ENCODE measurements around the gene MAP3K2. TPM values are rescaled to one million over a fixed set of nuclear protein-coding genes. Genes with fewer than 3 reads are reported as not detected.
A peak's percentile ranks its signal among the peaks of the same experiment; 100 is the strongest.

The MAP3K2 gene
- total RNA-seq, 1 donor from 2014 or later = 49.2 TPM

DNA sequence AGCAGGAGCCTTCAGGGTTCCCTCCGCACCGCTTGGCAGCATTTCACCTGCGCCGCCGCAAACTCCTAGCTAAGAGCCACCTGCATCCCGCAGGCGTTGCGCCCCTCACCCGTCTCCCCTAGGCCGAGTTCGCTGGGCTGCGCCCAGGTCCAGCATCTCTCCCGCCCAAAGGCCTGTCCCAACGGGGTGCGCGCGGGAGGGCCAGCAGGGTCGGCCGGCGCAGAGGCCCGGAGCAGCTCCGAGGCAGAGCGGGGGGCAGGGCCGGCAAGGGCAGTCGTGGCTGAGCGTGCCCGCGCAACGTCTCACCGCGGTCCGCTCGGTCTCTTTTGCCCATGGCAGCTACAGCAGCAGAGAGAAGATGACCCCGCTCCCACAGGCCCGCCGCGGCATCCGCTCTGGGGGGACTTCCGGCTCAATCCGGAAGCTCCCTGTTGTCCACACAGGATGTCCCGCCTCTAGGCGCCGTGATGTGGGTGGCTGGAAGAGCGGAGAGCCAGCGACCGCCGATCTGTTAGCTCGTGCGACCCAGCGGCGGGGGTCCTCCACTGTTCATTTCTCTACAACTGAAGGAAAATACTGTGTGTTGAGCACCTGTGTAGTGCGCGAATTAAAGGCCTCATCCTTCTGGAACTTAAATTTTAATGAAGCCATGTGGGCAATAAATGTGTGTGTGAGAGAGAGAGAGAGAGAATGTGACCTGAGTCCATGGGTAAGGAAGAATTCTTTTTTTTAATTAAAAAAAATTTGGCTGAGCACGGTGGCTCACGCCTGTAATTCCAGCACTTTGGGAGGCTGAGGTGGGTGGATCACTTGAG is 93.8 kb downstream of the MAP3K2 start, which contains the start of gene ERCC3:
Gene ERCC3, minus strand, starts transcription at position 397 of the 815 bp plus-strand sequence. Its CDS starts 63 bp downstream, at position 334.
- DNase-seq (ENCODE audit: low read depth) = peak; percentile 64

DNA sequence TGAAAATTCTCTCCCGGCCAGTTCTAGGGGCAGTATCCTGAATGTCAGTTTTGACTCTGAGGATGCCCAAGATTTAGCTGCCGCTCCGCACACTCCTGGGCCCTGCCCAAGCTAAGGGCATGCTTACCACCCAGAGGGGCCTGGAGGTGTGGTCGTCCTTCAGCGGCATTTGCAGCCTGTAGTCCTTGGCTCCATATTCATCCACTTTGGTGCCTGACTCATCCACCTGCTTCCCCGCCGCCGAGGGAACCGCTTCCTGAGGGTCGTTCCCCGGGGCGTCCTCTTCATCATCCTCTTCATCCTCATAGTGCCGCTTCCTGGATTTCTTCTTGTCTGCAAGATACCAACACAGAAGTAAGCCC is 94.4 kb downstream of the MAP3K2 start:
- DNase-seq (ENCODE audit: low read depth) = peak; percentile 3

DNA sequence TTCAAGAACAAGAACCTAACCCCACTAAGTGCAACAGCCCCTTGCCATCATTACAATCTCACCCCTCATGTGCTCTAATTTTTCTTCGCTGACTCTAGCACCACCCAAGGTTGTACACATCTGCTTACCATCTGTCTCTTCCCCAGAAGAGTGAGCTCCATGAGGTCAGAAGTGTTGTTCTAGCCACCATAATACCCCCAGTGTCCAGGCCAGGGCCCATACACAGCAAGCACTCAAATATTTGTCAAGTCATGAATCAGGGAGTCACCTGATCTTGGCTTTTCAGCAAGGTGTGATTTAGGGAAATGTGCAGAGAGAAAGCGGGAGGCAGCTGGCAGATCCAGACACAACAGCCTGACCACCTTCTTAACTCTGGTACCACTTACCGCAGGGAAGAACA is 99.5 kb downstream of the MAP3K2 start:
- DNase-seq (ENCODE audit: low read depth) = no peak

DNA sequence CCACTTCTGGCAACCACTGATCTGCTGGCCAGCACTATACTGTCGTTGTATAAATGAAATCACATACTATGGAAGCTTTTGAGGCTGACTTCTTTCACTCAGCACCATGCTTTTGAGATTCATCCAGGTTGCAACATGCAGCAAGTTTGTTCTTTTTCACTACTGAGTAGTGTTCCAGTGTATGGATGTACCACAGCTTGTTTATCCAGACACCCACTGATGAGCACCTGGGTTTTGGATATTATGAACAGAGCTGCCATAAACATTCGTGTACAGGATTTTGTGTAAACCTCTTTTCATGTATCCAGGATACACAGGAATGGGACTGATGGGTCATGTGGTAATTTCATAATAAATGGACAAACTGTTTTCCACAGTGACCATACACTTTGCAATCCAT is 104.5 kb downstream of the MAP3K2 start:
- no peak for DNase-seq (ENCODE audit: low read depth)

DNA sequence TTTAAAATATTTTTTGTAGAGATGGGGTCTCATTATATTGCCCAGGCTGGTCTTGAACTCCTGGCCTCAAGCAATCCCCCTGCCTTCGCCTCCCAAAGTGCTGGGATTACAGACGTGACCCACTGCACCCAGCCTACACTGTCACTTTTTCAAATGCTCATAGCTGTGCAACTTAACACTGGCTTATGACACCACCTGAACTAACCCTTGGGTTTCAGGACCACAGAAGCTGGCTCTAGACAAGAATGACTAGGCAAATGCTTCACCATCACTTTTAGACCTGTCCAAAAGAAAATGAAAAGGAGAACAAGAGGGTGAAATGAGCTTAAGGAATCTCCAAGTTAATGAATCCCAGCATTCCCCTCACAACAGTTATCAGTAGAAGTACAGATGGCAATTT is 107.1 kb downstream of the MAP3K2 start:
- DNase-seq (ENCODE audit: low read depth) = no peak

DNA sequence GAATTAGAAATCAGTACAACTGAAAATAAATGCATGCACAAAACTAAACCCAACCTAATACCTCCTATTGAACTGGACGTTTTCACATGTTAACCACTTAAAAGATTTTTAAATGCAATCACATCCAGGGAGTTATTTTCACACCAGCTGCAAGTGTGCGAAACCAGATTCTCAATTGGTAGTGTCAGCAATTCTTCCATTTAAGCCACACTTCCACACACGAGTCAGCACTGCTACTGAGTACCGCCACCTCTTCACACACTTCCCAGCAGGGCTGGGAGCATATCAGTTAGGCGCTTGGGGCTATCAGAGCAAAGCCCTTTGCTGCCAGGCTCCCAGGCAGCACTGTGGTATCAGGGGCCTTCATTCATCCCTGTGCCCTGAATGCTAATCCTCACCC is 108.0 kb downstream of the MAP3K2 start:
- DNase-seq (ENCODE audit: low read depth) = no peak

DNA sequence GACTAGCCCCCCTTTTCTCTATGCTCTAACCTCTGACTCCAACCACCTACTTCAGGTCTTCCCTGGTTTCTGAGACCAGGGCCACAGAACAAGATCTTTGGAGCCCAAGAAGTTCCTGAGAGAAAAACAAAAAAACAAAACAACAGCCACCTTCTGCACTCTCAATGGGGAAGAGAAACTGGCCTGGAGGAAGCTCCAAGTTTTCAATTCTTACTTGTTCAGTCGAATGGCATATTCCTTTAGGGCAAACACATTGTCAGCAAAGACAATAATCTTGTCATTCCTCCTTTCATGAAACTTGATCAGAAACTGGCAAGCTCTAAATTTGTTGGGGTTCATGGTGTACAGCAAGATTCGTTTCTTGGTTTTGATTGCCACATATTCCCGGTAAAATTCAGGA is 108.8 kb downstream of the MAP3K2 start:
- DNase-seq (ENCODE audit: low read depth) = no peak

DNA sequence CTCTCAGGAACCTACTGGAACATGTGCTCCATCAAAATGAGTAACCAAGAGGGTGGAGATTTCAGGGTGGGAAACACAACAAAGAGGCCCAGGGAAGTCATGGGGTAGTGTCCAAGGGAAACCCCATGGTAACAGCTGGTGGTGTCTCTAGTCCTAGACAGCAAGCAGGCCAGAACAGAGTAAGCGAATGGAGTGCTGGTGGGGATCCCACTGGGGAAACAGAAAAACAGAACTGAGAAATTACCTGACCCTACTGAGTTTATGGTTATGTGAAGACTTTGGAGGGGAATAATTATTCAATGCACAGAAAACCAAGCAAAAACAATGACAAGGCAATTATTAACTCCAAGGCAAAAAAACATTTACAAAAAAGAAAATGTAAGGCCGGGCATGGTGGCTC is 110.7 kb downstream of the MAP3K2 start:
- no peak for DNase-seq (ENCODE audit: low read depth)

DNA sequence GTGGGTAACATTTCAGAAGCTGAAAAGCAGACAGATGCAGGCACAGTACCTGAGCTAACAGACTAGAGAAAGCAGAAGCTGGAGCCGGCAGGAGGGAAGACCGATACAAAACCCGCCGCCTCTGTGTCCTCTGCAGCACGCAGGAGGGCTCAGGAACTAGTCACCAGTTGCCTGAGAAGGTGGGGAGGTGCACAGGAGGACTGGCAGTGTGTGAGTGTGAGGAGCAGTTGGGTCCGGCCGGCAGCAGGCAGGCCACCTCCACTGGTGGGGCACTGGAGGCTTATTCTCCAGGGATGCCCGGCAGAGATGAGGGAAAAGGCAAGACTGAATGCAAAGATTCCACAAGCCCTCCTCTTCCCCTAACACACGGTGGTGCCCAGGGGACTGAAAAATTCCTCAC is 112.0 kb downstream of the MAP3K2 start:
- DNase-seq (ENCODE audit: low read depth) = no peak

DNA sequence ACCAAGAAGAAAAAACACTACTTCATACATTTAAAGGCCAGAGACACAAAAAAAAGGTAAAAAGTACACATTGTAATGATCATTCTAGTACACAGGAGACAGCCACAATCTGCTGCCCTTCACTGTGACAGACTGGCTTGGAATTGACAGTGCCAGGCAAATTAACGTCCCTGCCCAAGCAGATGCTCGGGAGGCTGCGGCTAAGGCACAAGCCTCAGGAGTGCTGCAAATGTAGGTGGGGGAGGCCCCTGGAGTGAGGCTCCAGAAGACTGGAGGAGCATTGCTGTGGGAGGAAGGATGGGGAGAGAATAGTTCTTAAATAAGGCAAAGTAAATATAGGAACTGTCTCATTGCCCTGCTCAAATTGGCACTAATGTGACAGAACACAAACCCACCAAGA is 112.4 kb downstream of the MAP3K2 start:
- no peak for DNase-seq (ENCODE audit: low read depth)

DNA sequence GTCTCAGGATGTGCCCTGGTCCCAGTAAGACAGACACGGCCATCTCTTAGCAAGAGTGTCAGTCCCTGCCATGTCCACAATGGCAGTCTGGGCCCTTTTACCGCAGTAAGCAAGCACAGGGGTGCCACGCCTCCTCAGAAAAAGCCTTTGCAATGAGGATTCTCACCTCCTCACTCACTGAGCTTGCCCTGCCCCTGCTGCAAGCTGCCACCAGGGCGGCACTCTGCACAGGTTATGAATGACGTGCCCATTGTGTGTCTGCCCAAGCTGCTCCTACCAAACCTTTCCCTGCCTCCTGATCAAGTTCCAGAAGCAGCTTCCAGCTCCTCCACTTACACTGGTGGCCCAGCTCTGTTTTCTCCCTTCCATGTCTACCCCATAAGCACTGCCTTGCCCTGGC is 117.1 kb downstream of the MAP3K2 start:
- no peak for DNase-seq (ENCODE audit: low read depth)

DNA sequence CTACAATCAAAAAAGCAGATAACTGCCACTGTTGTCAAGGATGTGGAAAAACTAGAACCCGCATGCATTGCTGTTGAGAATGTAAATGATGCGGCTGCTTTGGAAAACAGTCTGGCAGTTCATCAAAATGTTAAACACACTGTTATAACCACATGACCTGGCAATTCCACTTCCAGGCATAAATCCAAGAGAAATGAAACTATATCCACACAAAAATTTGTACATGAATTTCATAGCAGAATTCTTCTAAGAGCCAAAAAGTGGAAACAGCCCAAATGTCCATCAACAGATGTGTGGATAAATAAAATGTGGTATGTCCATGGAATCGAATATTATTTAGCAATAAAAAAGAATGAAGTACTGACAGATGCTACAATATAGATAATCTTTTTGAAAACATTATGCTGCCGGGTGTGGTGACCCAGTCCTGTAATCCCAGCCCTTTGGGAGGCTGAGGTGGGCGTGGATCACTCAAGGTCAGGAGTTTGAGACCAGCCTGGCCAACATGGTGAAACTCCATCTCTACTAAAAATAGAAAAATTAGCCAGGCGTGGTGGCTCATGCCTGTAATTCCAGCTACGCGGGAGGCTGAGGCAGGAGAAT is 125.9 kb downstream of the MAP3K2 start:
- no peak for DNase-seq (ENCODE audit: low read depth)

DNA sequence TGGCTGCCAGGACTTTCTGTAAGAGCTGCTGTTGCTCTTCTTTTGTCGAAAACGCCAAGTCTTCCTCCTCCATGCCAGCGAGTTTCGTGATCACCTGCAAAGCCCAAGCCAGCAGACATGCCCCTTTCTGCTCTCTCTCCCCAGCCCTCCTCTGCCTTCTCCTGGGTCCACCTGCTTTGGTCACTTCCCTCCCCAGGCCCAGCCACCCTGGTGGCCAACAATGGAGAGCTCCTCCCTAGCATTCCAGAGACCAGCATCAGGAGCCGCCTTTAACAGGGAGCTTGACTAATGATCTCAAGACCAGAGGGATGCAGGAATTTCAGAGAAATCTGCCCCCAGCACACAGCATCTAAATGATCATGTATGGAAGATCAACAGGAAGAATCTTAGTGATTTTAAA is 128.4 kb downstream of the MAP3K2 start:
- DNase-seq (ENCODE audit: low read depth) = no peak

DNA sequence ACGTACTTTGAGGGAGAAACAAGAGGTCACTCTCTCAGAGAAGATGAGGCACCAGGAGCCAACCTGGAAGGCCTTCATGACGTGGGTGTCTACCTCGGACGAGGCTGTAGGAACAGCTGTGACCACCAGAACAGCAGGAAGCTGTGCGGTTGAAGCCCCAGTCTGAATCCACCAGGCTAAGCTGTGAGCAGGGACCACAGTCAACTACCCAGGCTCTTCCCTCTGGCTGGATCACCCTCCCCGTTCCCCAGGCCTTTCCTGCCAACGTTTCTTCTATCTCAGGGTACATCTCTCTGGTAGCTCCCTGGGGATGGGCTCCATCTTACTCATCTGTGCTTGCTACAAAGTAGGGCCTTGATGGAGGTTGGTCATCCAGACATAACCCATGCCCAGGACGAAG is 130.9 kb downstream of the MAP3K2 start:
- no peak for DNase-seq (ENCODE audit: low read depth)

DNA sequence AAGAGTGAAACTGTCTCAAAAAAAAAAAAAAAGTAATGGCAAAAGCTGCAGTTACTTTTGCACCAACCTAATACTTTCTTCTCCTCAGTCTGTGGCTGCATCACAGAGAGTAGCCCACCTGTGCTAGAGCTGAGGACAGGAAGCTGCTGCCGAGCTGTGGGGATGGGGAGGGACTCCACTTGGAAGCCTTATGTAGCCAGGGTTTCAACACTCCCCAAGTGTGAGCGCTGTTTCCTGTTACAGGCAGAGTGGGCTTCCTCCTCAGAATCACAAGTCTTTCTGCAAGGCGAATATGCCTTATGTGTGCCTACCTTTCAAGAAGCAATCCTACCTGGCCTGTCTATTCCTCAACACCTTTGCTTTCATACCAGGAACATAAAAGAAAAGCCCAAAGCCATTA is 131.4 kb downstream of the MAP3K2 start:
- no peak for DNase-seq (ENCODE audit: low read depth)

DNA sequence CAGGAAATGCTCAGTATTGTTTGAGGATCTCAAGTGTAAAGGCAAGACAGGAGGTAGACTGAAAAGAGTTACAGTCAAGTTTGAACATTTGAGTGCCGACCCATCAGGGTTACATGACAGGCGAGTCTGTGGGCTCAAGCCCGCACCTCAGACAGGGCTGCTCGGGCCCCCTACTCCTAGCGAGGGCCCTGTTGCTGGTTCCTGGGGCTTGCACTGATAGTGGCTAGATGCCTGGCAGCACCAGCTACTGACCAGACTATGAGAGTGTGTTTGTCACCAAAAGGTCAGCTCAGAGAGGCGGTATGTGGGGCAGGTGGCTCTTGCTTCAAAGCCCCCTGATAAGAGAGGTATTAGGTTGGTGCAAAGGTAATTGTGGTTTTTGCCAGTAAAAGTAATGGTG is 132.1 kb downstream of the MAP3K2 start:
- DNase-seq (ENCODE audit: low read depth) = no peak

DNA sequence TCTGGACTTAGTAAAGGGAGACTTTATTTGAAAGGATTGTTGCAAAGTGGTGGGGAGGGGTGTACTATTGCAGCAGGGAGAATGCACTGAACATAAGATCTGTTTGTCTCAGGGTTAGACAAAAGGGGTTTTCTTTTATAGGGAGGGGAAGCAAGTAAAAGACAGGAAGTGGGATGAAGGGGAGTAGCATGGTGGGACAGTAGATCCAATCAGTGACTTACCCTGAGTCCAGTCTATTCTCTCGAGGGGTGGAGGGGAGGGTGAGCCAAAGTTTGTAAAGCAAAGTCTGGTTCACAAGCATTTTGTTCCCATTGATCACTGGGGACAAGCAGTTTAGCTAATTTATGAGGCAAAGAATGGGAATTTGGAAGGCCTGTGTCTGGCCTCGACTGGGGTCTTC is 132.6 kb downstream of the MAP3K2 start:
- no peak for DNase-seq (ENCODE audit: low read depth)

DNA sequence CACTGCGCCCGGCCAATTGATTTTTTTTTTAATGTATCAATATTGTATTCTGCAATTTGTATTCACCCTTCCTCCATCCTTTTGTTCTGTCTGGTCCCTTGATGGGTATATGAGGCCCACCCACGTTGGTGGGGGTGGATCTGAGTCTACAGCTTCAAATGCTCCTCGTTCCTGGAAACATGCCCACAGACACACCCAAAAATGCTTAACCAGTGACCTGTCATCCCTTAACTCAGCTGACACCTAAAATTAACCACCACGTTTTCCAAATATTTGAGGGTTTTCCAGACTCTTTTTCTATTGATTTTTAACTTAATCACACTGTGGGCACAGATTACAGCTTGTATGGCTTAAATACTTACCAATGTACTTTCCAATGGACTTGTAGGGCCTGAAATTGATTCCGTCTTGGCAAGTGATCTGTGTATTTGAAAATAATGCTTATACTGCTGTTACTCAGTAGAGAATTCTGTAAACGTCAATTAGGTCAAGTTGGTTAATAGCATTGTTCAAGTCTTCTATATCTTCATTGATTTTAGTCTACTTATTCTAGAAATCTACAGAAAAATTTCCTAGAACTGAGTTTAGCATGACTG is 133.3 kb downstream of the MAP3K2 start:
- DNase-seq (ENCODE audit: low read depth) = peak; percentile 44

Other genes with a start within 250 kb of the MAP3K2 start
- gene CYP27C1, start 167.7 kb downstream of the MAP3K2 start, total RNA-seq = 1.5 and 1.7 TPM in 2 replicates
- gene ERCC3, start 93.8 kb downstream of the MAP3K2 start, total RNA-seq = 29.9 and 50.9 TPM in 2 replicates
- gene PROC, start 30.5 kb upstream of the MAP3K2 start, total RNA-seq = 0.25 TPM in 1 of 2 replicates, not detected in the other
- gene IWS1, start 138.5 kb upstream of the MAP3K2 start, total RNA-seq = 46.5 and 71.3 TPM in 2 replicates
- gene MYO7B, start 147.7 kb upstream of the MAP3K2 start, total RNA-seq = 0.17 and 0.25 TPM in 2 replicates